Activated T-cell treated with anti-CD3 and anti-CD28 coated beads, Interleukin-2, amount 50 U/mL, for 24 hours (primary cell): Measurements from ENCODE around the gene FCHSD1.
A peak's percentile ranks its signal among the peaks of the same experiment; 100 is the strongest.

Source experiments
- DNase-seq: peaks from one replicate; pipeline ENCODE4 v3.0.0-alpha.2; 2020
- H3K27ac Mint-ChIP-seq: 2 replicates; pipeline ENCODE4 v1.8.0; 2020; ENCODE audit warnings: mild to moderate bottlenecking, mixed read lengths
- H3K27me3 Mint-ChIP-seq: 2 replicates; pipeline ENCODE4 v1.8.0; 2020; ENCODE audit warnings: mixed read lengths
- H3K36me3 Mint-ChIP-seq: 2 replicates; pipeline ENCODE4 v1.8.0; 2020; ENCODE audit warnings: low read depth, mixed read lengths
- H3K4me1 Mint-ChIP-seq: 2 replicates; pipeline ENCODE4 v1.8.0; 2020; ENCODE audit warnings: low read depth, mixed read lengths
- H3K4me3 Mint-ChIP-seq: 2 replicates; pipeline ENCODE4 v1.8.0; 2020; ENCODE audit warnings: mild to moderate bottlenecking, moderate library complexity, mixed read lengths
- H3K9me3 Mint-ChIP-seq: 2 replicates; pipeline ENCODE4 v1.8.0; 2020; ENCODE audit warnings: mixed read lengths

The FCHSD1 gene

GRCh38 chr5:141605523-141606277 lies 45.5 kb downstream of the FCHSD1 start:
- H3K9me3 Mint-ChIP-seq: no peaks in the 10 kb centered on the region
- H3K4me1 Mint-ChIP-seq: peaks cover 92% of the 10 kb centered on the region
- peak overlapping the region; percentile 96 for H3K27ac Mint-ChIP-seq
- H3K4me3 Mint-ChIP-seq: peak overlapping the region; percentile 71
- DNase-seq: peak; percentile 52
- H3K27me3 Mint-ChIP-seq: no peaks in the 10 kb centered on the region
- H3K36me3 Mint-ChIP-seq: peaks cover 51% of the 10 kb centered on the region

GRCh38 chr5:141603923-141604717 lies 47.1 kb downstream of the FCHSD1 start:
- no peaks in the 10 kb centered on the region for H3K9me3 Mint-ChIP-seq
- H3K36me3 Mint-ChIP-seq: peaks cover 50% of the 10 kb centered on the region
- peak overlapping the region; percentile 61 for H3K4me3 Mint-ChIP-seq
- DNase-seq: no peak
- H3K27ac Mint-ChIP-seq: peak overlapping the region; percentile 92
- no peaks in the 10 kb centered on the region for H3K27me3 Mint-ChIP-seq
- H3K4me1 Mint-ChIP-seq: peaks cover 96% of the 10 kb centered on the region

- H3K36me3 Mint-ChIP-seq: peaks cover 45% of the 10 kb centered on the region
- no peaks in the 10 kb centered on the region for H3K9me3 Mint-ChIP-seq
- no peaks in the 10 kb centered on the region for H3K27me3 Mint-ChIP-seq
- H3K4me1 Mint-ChIP-seq: peaks cover 95% of the 10 kb centered on the region
- DNase-seq: no peak
- peak overlapping the region; percentile 85 for H3K27ac Mint-ChIP-seq
- peak overlapping the region; percentile 4 for H3K4me3 Mint-ChIP-seq
Measured at GRCh38 chr5:141602606-141603005, 48.6 kb downstream of the FCHSD1 start.

- no peak for DNase-seq
- Mint-ChIP-seq H3K4me1 (peaks cover 82% of the 10 kb centered on the region), H3K27me3 (no peaks in the 10 kb centered on the region), H3K9me3 (no peaks in the 10 kb centered on the region), H3K27ac (peak overlapping the region; percentile 86), H3K36me3 (peaks cover 61% of the 10 kb centered on the region), H3K4me3 (no peak overlapping the region)
Measured at GRCh38 chr5:141598391-141599345, 52.5 kb downstream of the FCHSD1 start.

GRCh38 chr5:141597814-141598213 lies 53.4 kb downstream of the FCHSD1 start:
- Mint-ChIP-seq H3K27me3 (no peaks in the 10 kb centered on the region), H3K36me3 (peaks cover 65% of the 10 kb centered on the region), H3K4me1 (peaks cover 79% of the 10 kb centered on the region), H3K9me3 (no peaks in the 10 kb centered on the region), H3K4me3 (no peak overlapping the region), H3K27ac (peak overlapping the region; percentile 70)
- DNase-seq: no peak

- H3K27ac Mint-ChIP-seq: peak overlapping the region; percentile 70
- H3K4me1 Mint-ChIP-seq: peaks cover 79% of the 10 kb centered on the region
- no peaks in the 10 kb centered on the region for H3K27me3 Mint-ChIP-seq
- no peak overlapping the region for H3K4me3 Mint-ChIP-seq
- no peaks in the 10 kb centered on the region for H3K9me3 Mint-ChIP-seq
- DNase-seq: no peak
- H3K36me3 Mint-ChIP-seq: peaks cover 65% of the 10 kb centered on the region
Measured at GRCh38 chr5:141597394-141597793, 53.8 kb downstream of the FCHSD1 start.

- peaks cover 67% of the 10 kb centered on the region for H3K36me3 Mint-ChIP-seq
- H3K27me3 Mint-ChIP-seq: no peaks in the 10 kb centered on the region
- no peak for DNase-seq
- H3K4me1 Mint-ChIP-seq: peaks cover 78% of the 10 kb centered on the region
- H3K9me3 Mint-ChIP-seq: no peaks in the 10 kb centered on the region
- H3K27ac Mint-ChIP-seq: peak overlapping the region; percentile 70
- H3K4me3 Mint-ChIP-seq: no peak overlapping the region
Measured at GRCh38 chr5:141596867-141597266, 54.4 kb downstream of the FCHSD1 start.

- no peak for DNase-seq
- Mint-ChIP-seq H3K27ac (peak overlapping the region; percentile 14), H3K27me3 (no peaks in the 10 kb centered on the region), H3K9me3 (no peaks in the 10 kb centered on the region), H3K4me3 (no peak overlapping the region), H3K36me3 (peaks cover 84% of the 10 kb centered on the region), H3K4me1 (peaks cover 51% of the 10 kb centered on the region)
Measured at GRCh38 chr5:141590127-141590526, 61.1 kb downstream of the FCHSD1 start.
